HCT116 (cell line): ENCODE data around the gene PDK2. TPM values are rescaled to one million over a fixed set of nuclear protein-coding genes. Genes with fewer than 3 reads are reported as not detected.

ENCODE experiments used
- ATAC-seq: fragments of 200-7000 bp; cut with Tn5 transposase; 2 replicates; pipeline ENCODE4 v1.9.1; 2020; ENCODE audit warnings: mild to moderate bottlenecking, moderate library complexity
- BruUV-seq: library from RNA; stranded (reverse); fragments of 400-500 nt; replicated peaks from 2 replicates; lab custom pipeline; 2021; lab: Mats Ljungman, UMichigan
- CTCF ChIA-PET: fragments of 300-600 bp; sonication (Branson Sonifier 250); formaldehyde crosslinking; loops from one replicate; lab custom pipeline; 2021; ENCODE audit warnings: antibody characterized with exemption; lab: Charles Lee
- POLR2A ChIA-PET: fragments of 300-600, 350-600 bp; sonication (Branson Sonifier 250); formaldehyde crosslinking; loops from one replicate; lab custom pipeline; 2021; ENCODE audit warnings: antibody characterized with exemption; lab: Charles Lee
- RAD21 ChIA-PET, 2 experiments: fragments of 300-600 bp; sonication (Branson Sonifier 250); formaldehyde crosslinking; loops; one replicate each; lab custom pipeline; 2023; ENCODE audit warnings: low total read pairs in 2 of 2; ENCODE audit not compliant: uncharacterized antibody in 2 of 2, unreplicated experiment in 2 of 2, low non-redundant PET in 1 of 2; lab: Charles Lee
- DNase-seq: peaks from one replicate; pipeline ENCODE4 v3.0.0-alpha.2; 2010; ENCODE audit warnings: low read depth, low spot score
- H2AFZ ChIP-seq: fragments of 200-600 bp; shearing (Covaris generic), sonication (generic); 2 replicates; pipeline ENCODE4 v1.6.1; 2017; ENCODE audit warnings: low read depth, mixed run types, mixed read lengths, antibody characterized with exemption, low read length; ENCODE audit not compliant: poor library complexity, severe bottlenecking
- H3K27ac ChIP-seq: 2 replicates; pipeline ENCODE4 v1.5.1; 2012; ENCODE audit warnings: low read depth, low read length
- H3K27me3 ChIP-seq: fragments of 200-600 bp; sonication (generic); 2 replicates; pipeline ENCODE4 v1.6.1; 2016; ENCODE audit warnings: mixed run types, low read length, mixed read lengths; ENCODE audit not compliant: insufficient read depth
- H3K36me3 ChIP-seq, 2 experiments: fragments of 200-500 bp in 1 of 2; fragments of 200-600 bp in 1 of 2; sonication (Bioruptor generic) in 1 of 2; sonication (generic) in 1 of 2; 2 replicates each; pipeline versions ENCODE4 v1.5.1 to v1.6.1; 2014 to 2016; ENCODE audit warnings: low read length in 2 of 2, inconsistent platforms in 1 of 2, mixed read lengths in 1 of 2, mixed run types in 1 of 2; ENCODE audit not compliant: insufficient read depth in 2 of 2, control insufficient read depth in 1 of 2
- H3K4me1 ChIP-seq, 2 experiments: fragments of 200-600 bp in 1 of 2; sonication (generic) in 1 of 2; 2 replicates each; pipeline versions ENCODE4 v1.5.1 to v1.6.1; 2012 to 2017; ENCODE audit warnings: low read length in 2 of 2, inconsistent platforms in 1 of 2, mild to moderate bottlenecking in 1 of 2, mixed read lengths in 1 of 2, mixed run types in 1 of 2, moderate library complexity in 1 of 2; ENCODE audit not compliant: insufficient read depth in 2 of 2, control insufficient read depth in 1 of 2
- H3K4me2 ChIP-seq: fragments of 200-600 bp; sonication (generic); 2 replicates; pipeline ENCODE4 v1.6.1; 2017; ENCODE audit warnings: mixed run types, low read length, mixed read lengths
- H3K4me3 ChIP-seq, 2 experiments: fragments of 200-600 bp in 1 of 2; sonication (generic) in 1 of 2; replicated peaks in 1 of 2; 2 replicates each; pipeline ENCODE4 v1.5.1; 2011 to 2016; ENCODE audit warnings: low read length in 2 of 2, control low read depth in 1 of 2, low read depth in 1 of 2, mild to moderate bottlenecking in 1 of 2, mixed read lengths in 1 of 2, mixed run types in 1 of 2
- H3K79me2 ChIP-seq: fragments of 200-600 bp; sonication (generic); 2 replicates; pipeline ENCODE4 v1.6.1; 2017; ENCODE audit warnings: mild to moderate bottlenecking, mixed run types, low read length, moderate library complexity, mixed read lengths; ENCODE audit not compliant: insufficient read depth
- H3K9ac ChIP-seq: fragments of 200-600 bp; sonication (generic); 2 replicates; pipeline ENCODE4 v1.6.1; 2016; ENCODE audit warnings: low read length, mixed read lengths
- H3K9me2 ChIP-seq: fragments of 200-600 bp; sonication (generic), shearing (Covaris generic); 2 replicates; pipeline ENCODE4 v1.6.1; 2017; ENCODE audit warnings: mixed run types, mild to moderate bottlenecking, moderate library complexity; ENCODE audit not compliant: insufficient read depth
- H3K9me3 ChIP-seq, 2 experiments: fragments of 200-500 bp in 1 of 2; fragments of 200-600 bp in 1 of 2; sonication (Bioruptor generic) in 1 of 2; sonication (generic) in 1 of 2; 2 replicates each; pipeline ENCODE4 v1.6.1; 2014 to 2017; ENCODE audit warnings: low read length in 2 of 2, mixed read lengths in 2 of 2, inconsistent platforms in 1 of 2, low read depth in 1 of 2, mild to moderate bottlenecking in 1 of 2, mixed run types in 1 of 2, moderate library complexity in 1 of 2; ENCODE audit not compliant: control insufficient read depth in 1 of 2, insufficient read depth in 1 of 2
- H4K20me1 ChIP-seq: fragments of 200-600 bp; sonication (generic), shearing (Covaris generic); 2 replicates; pipeline ENCODE4 v1.6.1; 2017; ENCODE audit warnings: mixed run types, mild to moderate bottlenecking, moderate library complexity; ENCODE audit not compliant: insufficient read depth
- ATF3 ChIP-seq: IDR thresholded peaks from 2 replicates; pipeline ENCODE4 v1.6.1; 2012
- EZH2phosphoT487 ChIP-seq: fragments of 200-600 bp; IDR thresholded peaks from 2 replicates; pipeline ENCODE4 v1.6.1; 2018; ENCODE audit warnings: antibody characterized with exemption, borderline replicate concordance
- JUND ChIP-seq: IDR thresholded peaks from 2 replicates; pipeline ENCODE4 v1.6.1; 2012
- REST ChIP-seq: IDR thresholded peaks from 2 replicates; pipeline ENCODE4 v1.6.1; 2012; ENCODE audit warnings: low read depth
- SP1 ChIP-seq: IDR thresholded peaks from 2 replicates; pipeline ENCODE4 v1.6.1; 2012; ENCODE audit warnings: low read depth
- SRF ChIP-seq: IDR thresholded peaks from 2 replicates; pipeline ENCODE4 v1.6.1; 2012; ENCODE audit warnings: low read depth
- ZBTB33 ChIP-seq: IDR thresholded peaks from 2 replicates; pipeline ENCODE4 v1.6.1; 2011; ENCODE audit warnings: mild to moderate bottlenecking, low read length, moderate library complexity; ENCODE audit not compliant: insufficient replicate concordance; ENCODE audit errors: extremely low read depth
- intact Hi-C: fragments of 100-400 bp; cut with micrococcal nuclease; formaldehyde crosslinking; loops from 2 replicates; pipeline ENCODE4 v1.10.0; 2022
- total RNA-seq: library from RNA; stranded (reverse); gene quantifications from one replicate; pipeline ENCODE4 v1.2.1, GENCODE V29; 2021; ENCODE audit not compliant: unreplicated experiment

Gene PDK2
- total RNA-seq, 1 experiment from 2014 or later, result 39.1 TPM

- RAD21 ChIA-PET, result no interaction called here
- no peaks in the 10 kb centered on the region for H3K9me2 ChIP-seq
- no peak overlapping the region for H3K4me2 ChIP-seq
- TF ChIP-seq ZBTB33 (no peak), EZH2phosphoT487 (no peak), SRF (no peak), REST (no peak), JUND (no peak), SP1 (no peak), ATF3 (no peak)
- no peaks in the 10 kb centered on the region for H3K27me3 ChIP-seq
- POLR2A ChIA-PET, result no interaction called here
- DNase-seq (no peak), ATAC-seq (no peak)
- no peaks in the 10 kb centered on the region for H3K79me2 ChIP-seq
- CTCF ChIA-PET, result interaction anchor here (0.9 to 6.8 kb wide), 4 partner anchors 11 to 20 kb away, joined by 3 to 55 read pairs (median 7); partner anchors contain the start of gene PDK2
- H4K20me1 ChIP-seq, result no peaks in the 10 kb centered on the region
- H2AFZ ChIP-seq, result no peak overlapping the region
- no peak overlapping the region for H3K27ac ChIP-seq
- H3K4me3 ChIP-seq, result no peak overlapping the region
- peaks cover 0 to 5% of the 10 kb centered on the region in 2 experiments; a peak in 1 of 4 replicates for H3K36me3 ChIP-seq
- peaks cover 7 to 27% of the 10 kb centered on the region in 2 experiments; a peak in 3 of 4 replicates for H3K4me1 ChIP-seq
- no TSS peak for BruUV-seq
- H3K9ac ChIP-seq, result no peak overlapping the region
- intact Hi-C loops, result no loop called here
- no peaks in the 10 kb centered on the region for H3K9me3 ChIP-seq
Observed at GRCh38 chr17:50112694-50113093, 17.5 kb downstream of the PDK2 start.
